SK-N-SH treated with all-trans-retinoic acid at 6 μM for 48 hours (cell line): ENCODE measurements around the gene PIAS1.

ENCODE experiments used
- ATAC-seq: fragments of 200-7000 bp; cut with Tn5 transposase; 3 replicates; pipeline ENCODE4 v1.9.1; 2020; ENCODE audit warnings: mild to moderate bottlenecking, moderate library complexity
- ARNTL ChIP-seq: fragments of 450-650 bp; formaldehyde crosslinking; IDR thresholded peaks from 2 replicates; pipeline ENCODE4 v1.5.0; 2020; ENCODE audit warnings: low read depth, mild to moderate bottlenecking, moderate library complexity, borderline replicate concordance
- BACH2 ChIP-seq: fragments of 250-450 bp; sonication (Bioruptor Pico); IDR thresholded peaks from 2 replicates; pipeline ENCODE4 v1.9.0; 2021; ENCODE audit warnings: mild to moderate bottlenecking, borderline replicate concordance
- CSDC2 ChIP-seq: fragments of 250-450 bp; sonication (Bioruptor Pico); IDR thresholded peaks from 2 replicates; pipeline ENCODE4 v1.5.0; 2020; ENCODE audit warnings: mild to moderate bottlenecking, moderate library complexity
- ESRRG ChIP-seq: fragments of 250-450 bp; sonication (Bioruptor Pico); IDR thresholded peaks from 2 replicates; pipeline ENCODE4 v1.6.1; 2021; ENCODE audit warnings: mild to moderate bottlenecking
- GLIS3 ChIP-seq: fragments of 250-450 bp; sonication (Bioruptor Pico); IDR thresholded peaks from 2 replicates; pipeline ENCODE4 v1.5.0; 2020; ENCODE audit warnings: mild to moderate bottlenecking, moderate library complexity
- ISL1 ChIP-seq: fragments of 250-450 bp; sonication (Bioruptor Pico); IDR thresholded peaks from 2 replicates; pipeline ENCODE4 v2.1.2; 2022; ENCODE audit warnings: mild to moderate bottlenecking, moderate library complexity
- OSR1 ChIP-seq: fragments of 250-450 bp; sonication (Bioruptor Pico); IDR thresholded peaks from 2 replicates; pipeline ENCODE4 v1.8.0; 2022; ENCODE audit warnings: moderate library complexity, mild to moderate bottlenecking, inconsistent platforms
- POU6F1 ChIP-seq: fragments of 250-450 bp; sonication (Bioruptor Pico); IDR thresholded peaks from 2 replicates; pipeline ENCODE4 v1.8.0; 2021; ENCODE audit warnings: low read depth, mild to moderate bottlenecking, moderate library complexity, borderline replicate concordance
- PPARA ChIP-seq: fragments of 250-450 bp; sonication (Bioruptor Pico); IDR thresholded peaks from 2 replicates; pipeline ENCODE4 v1.5.0; 2020; ENCODE audit warnings: mild to moderate bottlenecking, borderline replicate concordance
- RARB ChIP-seq: fragments of 250-450 bp; sonication (Bioruptor Pico); IDR thresholded peaks from 2 replicates; pipeline ENCODE4 v1.8.0; 2021; ENCODE audit warnings: mild to moderate bottlenecking, moderate library complexity
- SNAI2 ChIP-seq: fragments of 250-450 bp; sonication (Bioruptor Pico); IDR thresholded peaks from 2 replicates; pipeline ENCODE4 v1.5.0; 2020; ENCODE audit warnings: mild to moderate bottlenecking, moderate library complexity
- TCF4 ChIP-seq: fragments of 250-450 bp; sonication (Bioruptor Pico); IDR thresholded peaks from 2 replicates; pipeline ENCODE4 v1.8.0; 2021; ENCODE audit warnings: mild to moderate bottlenecking, moderate library complexity, borderline replicate concordance
- TOX ChIP-seq: fragments of 250-450 bp; sonication (Bioruptor Pico); IDR thresholded peaks from 2 replicates; pipeline ENCODE4 v1.8.0; 2021; ENCODE audit warnings: mild to moderate bottlenecking, moderate library complexity, borderline replicate concordance
- TSHZ2 ChIP-seq: fragments of 250-450 bp; sonication (Bioruptor Pico); IDR thresholded peaks from 2 replicates; pipeline ENCODE4 v1.5.0; 2020; ENCODE audit warnings: mild to moderate bottlenecking, moderate library complexity
- ZC3H10 ChIP-seq: fragments of 250-450 bp; sonication (Bioruptor Pico); IDR thresholded peaks from 2 replicates; pipeline ENCODE4 v1.5.1; 2021; ENCODE audit warnings: mild to moderate bottlenecking, moderate library complexity
- ZFP3 ChIP-seq: fragments of 250-450 bp; sonication (Bioruptor Pico); IDR thresholded peaks from 2 replicates; pipeline ENCODE4 v1.5.0; 2020; ENCODE audit warnings: mild to moderate bottlenecking, moderate library complexity
- ZFP30 ChIP-seq: fragments of 450-650 bp; formaldehyde crosslinking; IDR thresholded peaks from 2 replicates; pipeline ENCODE4 v1.5.0; 2022; ENCODE audit warnings: mild to moderate bottlenecking, moderate library complexity
- ZNF565 ChIP-seq: fragments of 450-650 bp; formaldehyde crosslinking; conservative IDR thresholded peaks from 2 replicates; pipeline ENCODE4 v1.5.0; 2020; ENCODE audit warnings: low read depth, mild to moderate bottlenecking, moderate library complexity
- ZNF70 ChIP-seq: fragments of 450-650 bp; formaldehyde crosslinking; IDR thresholded peaks from 2 replicates; pipeline ENCODE4 v1.5.0; 2020; ENCODE audit warnings: mild to moderate bottlenecking, moderate library complexity
- ZNF8 ChIP-seq: fragments of 450-650 bp; formaldehyde crosslinking; IDR thresholded peaks from 2 replicates; pipeline ENCODE4 v1.5.0; 2020; ENCODE audit warnings: mild to moderate bottlenecking, moderate library complexity
- TF ChIP-seq, protein P1 (sequence below): fragments of 250-450 bp; sonication (Bioruptor Pico); IDR thresholded peaks from 2 replicates; pipeline ENCODE4 v1.5.1; 2021; ENCODE audit warnings: mild to moderate bottlenecking, moderate library complexity
- TF ChIP-seq, protein P2 (sequence below): fragments of 250-450 bp; sonication (Bioruptor Pico); IDR thresholded peaks from 2 replicates; pipeline ENCODE4 v1.5.1; 2020; ENCODE audit warnings: low read depth, mild to moderate bottlenecking, moderate library complexity

The PIAS1 gene

GRCh38 chr15:68098465-68098864 is 44.4 kb downstream of the PIAS1 start:
- no peak for ATAC-seq
- TF ChIP-seq BACH2 (no peak), ZFP3 (CRISPR knock-in tag) (no peak), ESRRG (no peak), ZNF70 (no peak), ZNF8 (CRISPR knock-in tag) (no peak), TSHZ2 (CRISPR knock-in tag) (no peak), GLIS3 (CRISPR knock-in tag) (no peak), ZFP30 (no peak), RARB (CRISPR knock-in tag) (no peak), ARNTL (CRISPR knock-in tag) (no peak), ZC3H10 (CRISPR knock-in tag) (no peak), ZNF565 (CRISPR knock-in tag) (no peak)

DNA sequence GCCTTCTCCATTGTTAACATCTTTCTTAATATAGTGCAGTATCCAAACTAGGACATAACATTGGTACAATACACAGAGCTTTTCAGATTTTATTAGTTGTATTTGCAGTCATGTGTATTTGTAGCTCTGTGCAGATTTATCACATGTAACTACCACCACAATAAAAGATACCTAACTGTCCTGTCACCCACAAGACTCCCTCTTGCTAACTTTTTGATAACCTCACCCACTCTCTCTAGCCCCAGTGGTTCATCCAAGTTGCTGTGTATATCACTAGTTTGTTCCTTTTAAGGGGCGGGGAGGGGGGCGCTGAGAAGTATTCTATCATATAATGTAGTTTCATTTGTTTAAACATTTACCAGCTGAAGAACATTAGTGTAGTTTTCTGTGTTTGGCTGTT is 46.1 kb downstream of the PIAS1 start:
- ATAC-seq = no peak
- TF ChIP-seq SNAI2 (no peak), ISL1 (CRISPR knock-in tag) (no peak), ZFP3 (CRISPR knock-in tag) (no peak), ZNF8 (CRISPR knock-in tag) (no peak), CSDC2 (CRISPR knock-in tag) (no peak), RARB (CRISPR knock-in tag) (no peak), ZC3H10 (CRISPR knock-in tag) (no peak), OSR1 (no peak), TSHZ2 (CRISPR knock-in tag) (no peak), POU6F1 (CRISPR knock-in tag) (no peak), TOX (no peak), ESRRG (no peak), TCF4 (CRISPR knock-in tag) (no peak), ZNF565 (CRISPR knock-in tag) (no peak), GLIS3 (CRISPR knock-in tag) (no peak), PPARA (CRISPR knock-in tag) (no peak)
- TF ChIP-seq, protein P1, sequence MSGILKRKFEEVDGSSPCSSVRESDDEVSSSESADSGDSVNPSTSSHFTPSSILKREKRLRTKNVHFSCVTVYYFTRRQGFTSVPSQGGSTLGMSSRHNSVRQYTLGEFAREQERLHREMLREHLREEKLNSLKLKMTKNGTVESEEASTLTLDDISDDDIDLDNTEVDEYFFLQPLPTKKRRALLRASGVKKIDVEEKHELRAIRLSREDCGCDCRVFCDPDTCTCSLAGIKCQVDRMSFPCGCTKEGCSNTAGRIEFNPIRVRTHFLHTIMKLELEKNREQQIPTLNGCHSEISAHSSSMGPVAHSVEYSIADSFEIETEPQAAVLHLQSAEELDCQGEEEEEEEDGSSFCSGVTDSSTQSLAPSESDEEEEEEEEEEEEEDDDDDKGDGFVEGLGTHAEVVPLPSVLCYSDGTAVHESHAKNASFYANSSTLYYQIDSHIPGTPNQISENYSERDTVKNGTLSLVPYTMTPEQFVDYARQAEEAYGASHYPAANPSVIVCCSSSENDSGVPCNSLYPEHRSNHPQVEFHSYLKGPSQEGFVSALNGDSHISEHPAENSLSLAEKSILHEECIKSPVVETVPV = no peak
- TF ChIP-seq, protein P2, sequence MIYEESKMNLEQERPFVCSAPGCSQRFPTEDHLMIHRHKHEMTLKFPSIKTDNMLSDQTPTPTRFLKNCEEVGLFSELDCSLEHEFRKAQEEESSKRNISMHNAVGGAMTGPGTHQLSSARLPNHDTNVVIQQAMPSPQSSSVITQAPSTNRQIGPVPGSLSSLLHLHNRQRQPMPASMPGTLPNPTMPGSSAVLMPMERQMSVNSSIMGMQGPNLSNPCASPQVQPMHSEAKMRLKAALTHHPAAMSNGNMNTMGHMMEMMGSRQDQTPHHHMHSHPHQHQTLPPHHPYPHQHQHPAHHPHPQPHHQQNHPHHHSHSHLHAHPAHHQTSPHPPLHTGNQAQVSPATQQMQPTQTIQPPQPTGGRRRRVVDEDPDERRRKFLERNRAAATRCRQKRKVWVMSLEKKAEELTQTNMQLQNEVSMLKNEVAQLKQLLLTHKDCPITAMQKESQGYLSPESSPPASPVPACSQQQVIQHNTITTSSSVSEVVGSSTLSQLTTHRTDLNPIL (CRISPR knock-in tag) = no peak
- TF ChIP-seq, all 23 proteins: peak for 0

DNA sequence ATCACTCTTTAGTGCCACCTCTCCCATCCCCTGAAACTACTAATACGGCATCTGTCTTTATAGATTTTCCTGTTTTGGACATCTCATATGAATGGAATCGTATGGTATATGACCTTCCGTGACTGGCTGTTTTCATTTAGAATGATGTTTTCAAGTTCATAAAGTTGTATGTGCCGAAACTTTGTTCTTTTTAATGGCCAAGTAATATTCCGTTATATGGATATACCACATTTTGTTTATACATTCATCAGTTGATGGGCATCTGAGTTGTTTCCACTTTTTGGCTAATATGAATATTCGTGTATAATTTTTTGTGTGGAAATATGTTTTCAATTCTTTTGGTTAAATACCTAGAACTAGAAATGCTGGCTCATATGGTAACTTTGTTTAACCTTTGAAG is 49.5 kb downstream of the PIAS1 start:
- TF ChIP-seq PPARA (CRISPR knock-in tag) (no peak), CSDC2 (CRISPR knock-in tag) (no peak), ZNF8 (CRISPR knock-in tag) (peak; percentile 98)
- TF ChIP-seq, all 23 proteins: peak for 1
- no peak for ATAC-seq
